NB4 (cell line): ENCODE measurements around the gene SEL1L3.

Source experiments
- POLR2A ChIP-seq: IDR thresholded peaks from 2 replicates; pipeline ENCODE4 v1.6.1; 2011; ENCODE audit warnings: mild to moderate bottlenecking; ENCODE audit not compliant: insufficient read length; ENCODE audit errors: extremely low read depth
- TF ChIP-seq, protein P1 (sequence below): IDR thresholded peaks from one replicate; pipeline ENCODE4 v1.5.1; 2012; ENCODE audit warnings: low read depth, low read length
- TF ChIP-seq, protein P2 (sequence below): IDR thresholded peaks from 2 replicates; pipeline ENCODE4 v1.6.1; 2011; ENCODE audit warnings: low read depth, low read length

DNA sequence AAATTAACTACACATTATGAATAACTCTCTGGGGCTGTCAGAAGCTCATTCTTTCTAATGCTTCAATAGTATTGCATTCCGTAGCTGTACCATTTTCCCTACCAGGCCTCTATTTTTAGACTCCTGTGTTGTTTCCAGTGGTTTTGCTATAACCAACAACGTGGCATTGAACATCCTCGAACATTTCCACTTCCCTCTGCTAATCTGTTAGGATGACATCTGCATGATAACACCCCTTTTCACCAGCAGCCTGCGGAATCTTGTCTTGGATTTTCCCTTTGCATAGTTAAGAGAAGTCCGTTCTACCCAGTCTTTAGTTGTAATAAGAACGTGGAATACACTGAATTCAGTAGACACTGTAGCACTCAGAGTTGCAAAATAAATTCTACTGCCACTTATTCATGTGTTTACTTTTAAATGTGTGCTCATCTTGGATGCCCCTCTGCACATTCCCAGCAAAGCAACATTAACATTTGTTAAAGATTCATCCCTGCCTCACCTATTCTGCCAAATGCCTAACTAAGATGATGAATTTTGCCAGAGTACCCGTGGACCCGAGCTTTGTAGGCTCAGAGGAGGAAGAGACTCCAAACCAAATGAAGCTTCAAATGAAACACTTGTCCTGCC is 55.6 kb downstream of the SEL1L3 start:
- TF ChIP-seq, protein P1, sequence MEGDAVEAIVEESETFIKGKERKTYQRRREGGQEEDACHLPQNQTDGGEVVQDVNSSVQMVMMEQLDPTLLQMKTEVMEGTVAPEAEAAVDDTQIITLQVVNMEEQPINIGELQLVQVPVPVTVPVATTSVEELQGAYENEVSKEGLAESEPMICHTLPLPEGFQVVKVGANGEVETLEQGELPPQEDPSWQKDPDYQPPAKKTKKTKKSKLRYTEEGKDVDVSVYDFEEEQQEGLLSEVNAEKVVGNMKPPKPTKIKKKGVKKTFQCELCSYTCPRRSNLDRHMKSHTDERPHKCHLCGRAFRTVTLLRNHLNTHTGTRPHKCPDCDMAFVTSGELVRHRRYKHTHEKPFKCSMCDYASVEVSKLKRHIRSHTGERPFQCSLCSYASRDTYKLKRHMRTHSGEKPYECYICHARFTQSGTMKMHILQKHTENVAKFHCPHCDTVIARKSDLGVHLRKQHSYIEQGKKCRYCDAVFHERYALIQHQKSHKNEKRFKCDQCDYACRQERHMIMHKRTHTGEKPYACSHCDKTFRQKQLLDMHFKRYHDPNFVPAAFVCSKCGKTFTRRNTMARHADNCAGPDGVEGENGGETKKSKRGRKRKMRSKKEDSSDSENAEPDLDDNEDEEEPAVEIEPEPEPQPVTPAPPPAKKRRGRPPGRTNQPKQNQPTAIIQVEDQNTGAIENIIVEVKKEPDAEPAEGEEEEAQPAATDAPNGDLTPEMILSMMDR, result no peak
- TF ChIP-seq, protein P2, sequence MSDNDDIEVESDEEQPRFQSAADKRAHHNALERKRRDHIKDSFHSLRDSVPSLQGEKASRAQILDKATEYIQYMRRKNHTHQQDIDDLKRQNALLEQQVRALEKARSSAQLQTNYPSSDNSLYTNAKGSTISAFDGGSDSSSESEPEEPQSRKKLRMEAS, result no peak
- no peak for TF ChIP-seq POLR2A
